Stomach (tissue), 9 donors: Measurements from ENCODE around the gene SLC7A10. TPM values are rescaled to one million over a fixed set of nuclear protein-coding genes. Genes with fewer than 3 reads are reported as not detected.

Source experiments
- DNase-seq, 2 donors: peaks; one replicate each; pipeline versions ENCODE4 v3.0.0 to v3.0.0-alpha.2; 2013 to 2019
- H3K27ac ChIP-seq, 5 donors: fragments of 200-600 bp in 4 of 5; sonication (generic) in 4 of 5; one replicate each; pipeline ENCODE4 v1.5.1; 2013 to 2019; ENCODE audit warnings: mild to moderate bottlenecking in 1 of 5, moderate library complexity in 1 of 5
- H3K27me3 ChIP-seq, 3 donors: fragments of 200-600 bp; sonication (generic); one replicate each; pipeline ENCODE4 v1.5.1; 2017 to 2019; ENCODE audit warnings: mixed run types in 1 of 3
- H3K36me3 ChIP-seq, 4 donors: fragments of 200-600 bp; sonication (generic); 1 replicate in 3 of 4; 2 replicates in 1 of 4; pipeline ENCODE4 v1.5.1; 2016 to 2019
- H3K4me1 ChIP-seq, 4 donors: fragments of 200-600 bp; sonication (generic); one replicate each; pipeline ENCODE4 v1.5.1; 2016 to 2019
- H3K4me3 ChIP-seq, 4 donors: fragments of 200-600 bp; sonication (generic) in 3 of 4; one replicate each; pipeline ENCODE4 v1.5.1; 2016 to 2019; ENCODE audit warnings: mild to moderate bottlenecking in 1 of 4
- H3K9me3 ChIP-seq, 4 donors: fragments of 200-600 bp; sonication (generic); one replicate each; pipeline ENCODE4 v1.5.1; 2016 to 2019
- EP300 ChIP-seq: sonication (generic); formaldehyde crosslinking; IDR thresholded peaks from one replicate; pipeline ENCODE4 v1.6.1; 2017; ENCODE audit warnings: antibody characterized with exemption
- POLR2A ChIP-seq, 4 donors: fragments of 450-650 bp; IDR thresholded peaks; one replicate each; pipeline ENCODE4 v1.6.1; 2016; ENCODE audit warnings: antibody characterized with exemption in 4 of 4, control low read depth in 2 of 4, mild to moderate bottlenecking in 1 of 4, moderate library complexity in 1 of 4
- POLR2AphosphoS5 ChIP-seq, 3 donors: sonication (generic); formaldehyde crosslinking; IDR thresholded peaks; one replicate each; pipeline ENCODE4 v1.6.1; 2016; ENCODE audit warnings: antibody characterized with exemption in 3 of 3
- WGBS, 5 donors: extraction: QIAGEN DNeasy Blood & Tissue Kit in 3 of 5; methylation state at CpG; one replicate each; pipeline versions ENCODE4 v1.1.5 to v1.1.7; 2013 to 2018; 5-methylcytosine and 5-hydroxymethylcytosine counted together
- intact Hi-C: fragments of 100-400 bp; cut with DNase I; formaldehyde crosslinking; loops from one replicate; pipeline ENCODE4 v1.15.1; 2023; ENCODE audit warnings: low total_unique reads
- polyA plus RNA-seq, 3 donors: library from polyadenylated mRNA; stranded (reverse); fragments of 200-250 nt; gene quantifications; one replicate each; pipeline ENCODE4 v1.2.3, GENCODE V29; 2013
- total RNA-seq, 5 donors: library from RNA; depleted of rRNA; stranded (reverse); fragments of >200 nt; gene quantifications; one replicate each; pipeline versions ENCODE4 v1.1.0 to v1.2.3, GENCODE V29; 2014 to 2016
- TF ChIP-seq, protein P1 (sequence below), 7 experiments: fragments of 450-650 bp in 4 of 7; fragments of 200-600 bp in 3 of 7; sonication (generic) in 3 of 7; IDR thresholded peaks; one replicate each; pipeline ENCODE4 v1.5.1; 2016 to 2019; ENCODE audit warnings: antibody characterized with exemption in 7 of 7, control low read depth in 2 of 7, mild to moderate bottlenecking in 1 of 7
- donor health status: healthy with polysubstance abuse.
- donor health status: Bipolar disorder and iron deficiency.
- donor health status: healthy.

The SLC7A10 gene
- total and polyA plus RNA-seq, 8 donors = 0.73 TPM; not detected in 7

DNA sequence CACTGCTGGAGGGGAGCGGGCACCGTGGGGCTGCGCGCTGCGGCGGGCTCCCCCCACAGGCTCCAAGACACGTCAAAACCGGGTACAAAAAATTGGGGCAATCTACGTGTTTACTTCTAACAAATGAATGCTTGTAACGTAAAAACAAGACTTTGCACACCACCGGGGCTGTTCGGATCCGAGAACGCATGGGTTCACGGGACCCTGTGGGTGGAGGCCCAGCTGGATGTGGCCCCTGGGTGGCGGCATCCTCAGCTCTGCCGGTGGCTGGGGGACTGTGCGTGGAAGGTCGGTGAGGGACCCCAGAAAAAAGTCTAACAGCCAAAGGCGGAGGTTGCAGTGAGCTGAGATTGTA, 10.3 kb upstream of the SLC7A10 start:
- intact Hi-C loops = no loop called here
- no peak for TF ChIP-seq EP300
- TF ChIP-seq POLR2AphosphoS5 (IDR thresholded peaks at IDR 0.05) = no peak
- TF ChIP-seq POLR2A (IDR thresholded peaks at IDR 0.05) = no peak
- TF ChIP-seq, protein P1, sequence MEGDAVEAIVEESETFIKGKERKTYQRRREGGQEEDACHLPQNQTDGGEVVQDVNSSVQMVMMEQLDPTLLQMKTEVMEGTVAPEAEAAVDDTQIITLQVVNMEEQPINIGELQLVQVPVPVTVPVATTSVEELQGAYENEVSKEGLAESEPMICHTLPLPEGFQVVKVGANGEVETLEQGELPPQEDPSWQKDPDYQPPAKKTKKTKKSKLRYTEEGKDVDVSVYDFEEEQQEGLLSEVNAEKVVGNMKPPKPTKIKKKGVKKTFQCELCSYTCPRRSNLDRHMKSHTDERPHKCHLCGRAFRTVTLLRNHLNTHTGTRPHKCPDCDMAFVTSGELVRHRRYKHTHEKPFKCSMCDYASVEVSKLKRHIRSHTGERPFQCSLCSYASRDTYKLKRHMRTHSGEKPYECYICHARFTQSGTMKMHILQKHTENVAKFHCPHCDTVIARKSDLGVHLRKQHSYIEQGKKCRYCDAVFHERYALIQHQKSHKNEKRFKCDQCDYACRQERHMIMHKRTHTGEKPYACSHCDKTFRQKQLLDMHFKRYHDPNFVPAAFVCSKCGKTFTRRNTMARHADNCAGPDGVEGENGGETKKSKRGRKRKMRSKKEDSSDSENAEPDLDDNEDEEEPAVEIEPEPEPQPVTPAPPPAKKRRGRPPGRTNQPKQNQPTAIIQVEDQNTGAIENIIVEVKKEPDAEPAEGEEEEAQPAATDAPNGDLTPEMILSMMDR (IDR thresholded peaks at IDR 0.05) = no peak
- WGBS, 5 donors = 85 to 92% (median 90%) methylated on average over 16 to 20 of the region's 20 CpGs

DNA sequence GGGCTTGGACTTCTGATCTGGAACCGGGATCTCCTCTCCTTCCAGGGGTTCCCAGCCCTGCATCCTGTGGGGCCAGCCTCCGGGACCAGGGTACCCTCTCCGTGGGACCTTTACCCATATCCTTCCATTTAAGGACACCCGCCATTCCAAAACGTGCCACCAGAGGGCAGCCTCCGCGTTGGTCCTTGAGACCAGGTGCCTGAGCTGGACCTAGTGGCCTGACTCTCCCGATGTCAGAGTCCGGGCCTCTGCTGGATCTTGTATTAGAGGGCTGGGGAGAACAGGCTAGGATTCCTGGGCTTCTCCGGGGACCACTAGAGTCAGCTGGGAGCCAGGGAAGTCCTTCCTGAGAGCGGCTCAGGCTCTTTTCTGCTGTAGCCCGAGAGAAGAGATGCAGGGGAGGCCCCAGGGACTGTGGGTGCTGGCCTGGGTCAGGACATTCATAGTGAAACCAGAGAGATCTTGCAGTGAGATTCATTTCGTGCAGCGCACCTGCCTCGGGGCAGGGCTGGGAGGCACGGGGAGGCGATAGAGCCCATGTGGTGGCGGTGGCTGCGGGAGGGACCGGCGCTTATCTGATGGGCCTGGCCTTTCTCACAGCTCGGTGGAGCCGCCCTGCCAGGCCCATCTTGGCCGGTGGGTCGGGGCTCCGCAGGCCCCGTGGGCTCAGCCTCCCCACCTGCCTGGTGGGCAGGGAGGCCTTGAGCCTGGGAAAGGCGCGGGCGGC, 9.8 kb upstream of the SLC7A10 start:
- peaks cover 0 to 23% (median 4%) of the 10 kb centered on the region in 3 donors for H3K27me3 ChIP-seq
- H3K4me3 ChIP-seq = peak overlapping the region in 2 of 4 donors; percentile 15 to 27
- intact Hi-C loops = no loop called here
- no peak overlapping the region for H3K27ac ChIP-seq
- WGBS, 5 donors = 32 to 53% (median 34%) methylated on average over 15 to 30 of the region's 30 CpGs
- H3K36me3 ChIP-seq = no peaks in the 10 kb centered on the region
- H3K4me1 ChIP-seq = peaks cover 0 to 9% (median 8%) of the 10 kb centered on the region in 4 donors
- H3K9me3 ChIP-seq = no peaks in the 10 kb centered on the region
- peak; percentile 87 to 92 for DNase-seq
- TF ChIP-seq POLR2AphosphoS5 (IDR thresholded peaks at IDR 0.05) (peak in 1 of 3 donors; percentile 28), POLR2A (IDR thresholded peaks at IDR 0.05) (no peak), EP300 (no peak)
- TF ChIP-seq, protein P1 (IDR thresholded peaks at IDR 0.05) = peak in 5 of 7 experiments; percentile 86 to 96 (median 88)

More for the DNA sequence above, 10.3 kb upstream of the SLC7A10 start:
- H3K4me3 ChIP-seq = peak overlapping the region in 1 of 4 donors; percentile 27
- peaks cover 0 to 9% (median 8%) of the 10 kb centered on the region in 4 donors for H3K4me1 ChIP-seq
- H3K9me3 ChIP-seq = no peaks in the 10 kb centered on the region
- peaks cover 0 to 26% (median 4%) of the 10 kb centered on the region in 3 donors for H3K27me3 ChIP-seq
- DNase-seq = no peak
- no peaks in the 10 kb centered on the region for H3K36me3 ChIP-seq
- H3K27ac ChIP-seq = no peak overlapping the region

DNA sequence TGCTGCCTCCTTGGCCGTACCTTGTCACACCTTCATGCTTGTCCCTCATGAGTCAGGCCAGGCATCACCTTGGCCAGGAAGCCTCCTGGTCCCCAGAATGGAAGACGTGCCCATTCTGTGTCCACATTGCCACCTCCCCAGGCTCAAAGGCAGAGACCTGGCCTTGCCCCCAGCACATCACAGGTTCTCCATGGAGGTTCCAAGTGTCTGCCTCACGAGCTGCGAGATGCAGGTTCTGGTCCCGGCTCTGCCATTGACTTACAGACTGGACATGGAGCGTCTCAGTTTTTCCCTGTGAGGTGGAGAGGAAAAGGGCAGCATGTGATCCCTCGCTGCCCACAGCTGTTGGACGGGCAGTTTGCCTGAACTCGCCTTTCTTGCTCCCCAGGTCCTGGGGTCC, 9.1 kb upstream of the SLC7A10 start:
- peaks cover 0 to 1% (median under 1%) of the 10 kb centered on the region in 4 donors for H3K9me3 ChIP-seq
- no peak for DNase-seq
- H3K36me3 ChIP-seq = no peaks in the 10 kb centered on the region
- H3K27me3 ChIP-seq = peaks cover 0 to 26% (median 4%) of the 10 kb centered on the region in 3 donors
- no peak overlapping the region for H3K27ac ChIP-seq
- intact Hi-C loops = no loop called here
- no peak overlapping the region for H3K4me3 ChIP-seq
- 57 to 70% (median 62%) methylated on average over 9 of the region's 9 CpGs for WGBS, 5 donors
- TF ChIP-seq POLR2A (IDR thresholded peaks at IDR 0.05) = no peak
- TF ChIP-seq, protein P1 (IDR thresholded peaks at IDR 0.05) = no peak
- no peak for TF ChIP-seq POLR2AphosphoS5 (IDR thresholded peaks at IDR 0.05)
- TF ChIP-seq EP300 = no peak
- peaks cover 0 to 9% (median 8%) of the 10 kb centered on the region in 4 donors for H3K4me1 ChIP-seq

DNA sequence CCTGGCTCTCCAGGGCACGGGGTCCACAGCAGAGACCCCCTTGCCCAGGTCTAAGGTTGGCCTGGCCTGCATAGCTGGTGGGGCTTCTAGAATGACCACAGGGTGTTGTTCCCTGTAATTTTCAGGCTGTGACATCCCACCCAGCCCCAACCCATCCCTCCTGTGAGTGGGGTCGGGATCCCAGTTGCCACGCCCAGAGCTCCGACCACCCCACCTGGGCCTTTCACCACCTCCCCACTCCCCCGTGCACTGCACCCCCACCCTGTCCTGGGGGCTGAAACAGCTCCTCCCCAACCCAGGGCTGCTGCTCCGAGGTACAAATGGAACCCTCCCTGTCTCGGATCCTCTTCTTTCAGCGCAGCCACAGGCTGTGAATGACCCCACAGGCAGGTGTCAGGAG, 8.4 kb upstream of the SLC7A10 start:
- no peak overlapping the region for H3K27ac ChIP-seq
- WGBS, 5 donors = 73 to 77% (median 75%) methylated on average over 7 to 8 of the region's 8 CpGs
- H3K4me1 ChIP-seq = peaks cover 0 to 9% (median 8%) of the 10 kb centered on the region in 4 donors
- no peaks in the 10 kb centered on the region for H3K36me3 ChIP-seq
- TF ChIP-seq POLR2AphosphoS5 (IDR thresholded peaks at IDR 0.05) = no peak
- no peak for TF ChIP-seq EP300
- TF ChIP-seq, protein P1 (IDR thresholded peaks at IDR 0.05) = no peak
- no peak for TF ChIP-seq POLR2A (IDR thresholded peaks at IDR 0.05)
- intact Hi-C loops = no loop called here
- peaks cover 0 to 8% (median 5%) of the 10 kb centered on the region in 4 donors for H3K9me3 ChIP-seq
- H3K4me3 ChIP-seq = no peak overlapping the region
- H3K27me3 ChIP-seq = peaks cover 0 to 33% (median 4%) of the 10 kb centered on the region in 3 donors
- no peak for DNase-seq
